ENCODE data around the gene LRRC4C. TPM values are rescaled to one million over a fixed set of nuclear protein-coding genes. Genes with fewer than 3 reads are reported as not detected.

The LRRC4C gene
- polyA plus RNA-seq, 1 donor from 2014 or later: 24.3 TPM

GRCh38 chr11:40606800-40607199, 852.7 kb downstream of the LRRC4C start:
- TF ChIP-seq, protein P1, sequence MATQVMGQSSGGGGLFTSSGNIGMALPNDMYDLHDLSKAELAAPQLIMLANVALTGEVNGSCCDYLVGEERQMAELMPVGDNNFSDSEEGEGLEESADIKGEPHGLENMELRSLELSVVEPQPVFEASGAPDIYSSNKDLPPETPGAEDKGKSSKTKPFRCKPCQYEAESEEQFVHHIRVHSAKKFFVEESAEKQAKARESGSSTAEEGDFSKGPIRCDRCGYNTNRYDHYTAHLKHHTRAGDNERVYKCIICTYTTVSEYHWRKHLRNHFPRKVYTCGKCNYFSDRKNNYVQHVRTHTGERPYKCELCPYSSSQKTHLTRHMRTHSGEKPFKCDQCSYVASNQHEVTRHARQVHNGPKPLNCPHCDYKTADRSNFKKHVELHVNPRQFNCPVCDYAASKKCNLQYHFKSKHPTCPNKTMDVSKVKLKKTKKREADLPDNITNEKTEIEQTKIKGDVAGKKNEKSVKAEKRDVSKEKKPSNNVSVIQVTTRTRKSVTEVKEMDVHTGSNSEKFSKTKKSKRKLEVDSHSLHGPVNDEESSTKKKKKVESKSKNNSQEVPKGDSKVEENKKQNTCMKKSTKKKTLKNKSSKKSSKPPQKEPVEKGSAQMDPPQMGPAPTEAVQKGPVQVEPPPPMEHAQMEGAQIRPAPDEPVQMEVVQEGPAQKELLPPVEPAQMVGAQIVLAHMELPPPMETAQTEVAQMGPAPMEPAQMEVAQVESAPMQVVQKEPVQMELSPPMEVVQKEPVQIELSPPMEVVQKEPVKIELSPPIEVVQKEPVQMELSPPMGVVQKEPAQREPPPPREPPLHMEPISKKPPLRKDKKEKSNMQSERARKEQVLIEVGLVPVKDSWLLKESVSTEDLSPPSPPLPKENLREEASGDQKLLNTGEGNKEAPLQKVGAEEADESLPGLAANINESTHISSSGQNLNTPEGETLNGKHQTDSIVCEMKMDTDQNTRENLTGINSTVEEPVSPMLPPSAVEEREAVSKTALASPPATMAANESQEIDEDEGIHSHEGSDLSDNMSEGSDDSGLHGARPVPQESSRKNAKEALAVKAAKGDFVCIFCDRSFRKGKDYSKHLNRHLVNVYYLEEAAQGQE (IDR thresholded peaks at IDR 0.05; ENCODE audit: borderline replicate concordance): no peak
- TF ChIP-seq TAF1 (IDR thresholded peaks at IDR 0.05; ENCODE audit: low read depth) (no peak), SMC3 (conservative IDR thresholded peaks at IDR 0.05; ENCODE audit: poor library complexity) (no peak), MXI1 (conservative IDR thresholded peaks at IDR 0.05; ENCODE audit: poor library complexity, severe bottlenecking) (no peak), EP300 (conservative IDR thresholded peaks at IDR 0.05; ENCODE audit: poor library complexity, severe bottlenecking) (no peak), EZH2 (IDR thresholded peaks at IDR 0.05; ENCODE audit: borderline replicate concordance, insufficient read depth, low read length, poor library complexity, severe bottlenecking) (no peak), POLR2AphosphoS5 (IDR thresholded peaks at IDR 0.05) (no peak), RAD21 (conservative IDR thresholded peaks at IDR 0.05) (no peak)
- TF ChIP-seq, protein P2, sequence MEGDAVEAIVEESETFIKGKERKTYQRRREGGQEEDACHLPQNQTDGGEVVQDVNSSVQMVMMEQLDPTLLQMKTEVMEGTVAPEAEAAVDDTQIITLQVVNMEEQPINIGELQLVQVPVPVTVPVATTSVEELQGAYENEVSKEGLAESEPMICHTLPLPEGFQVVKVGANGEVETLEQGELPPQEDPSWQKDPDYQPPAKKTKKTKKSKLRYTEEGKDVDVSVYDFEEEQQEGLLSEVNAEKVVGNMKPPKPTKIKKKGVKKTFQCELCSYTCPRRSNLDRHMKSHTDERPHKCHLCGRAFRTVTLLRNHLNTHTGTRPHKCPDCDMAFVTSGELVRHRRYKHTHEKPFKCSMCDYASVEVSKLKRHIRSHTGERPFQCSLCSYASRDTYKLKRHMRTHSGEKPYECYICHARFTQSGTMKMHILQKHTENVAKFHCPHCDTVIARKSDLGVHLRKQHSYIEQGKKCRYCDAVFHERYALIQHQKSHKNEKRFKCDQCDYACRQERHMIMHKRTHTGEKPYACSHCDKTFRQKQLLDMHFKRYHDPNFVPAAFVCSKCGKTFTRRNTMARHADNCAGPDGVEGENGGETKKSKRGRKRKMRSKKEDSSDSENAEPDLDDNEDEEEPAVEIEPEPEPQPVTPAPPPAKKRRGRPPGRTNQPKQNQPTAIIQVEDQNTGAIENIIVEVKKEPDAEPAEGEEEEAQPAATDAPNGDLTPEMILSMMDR (IDR thresholded peaks at IDR 0.05; ENCODE audit: poor library complexity, severe bottlenecking): no peak
- H3K27me3 ChIP-seq (ENCODE audit: insufficient read depth, low read depth, low read length): no peaks in the 10 kb centered on the region
- no peak overlapping the region for H3K4me2 ChIP-seq (ENCODE audit: low read length)
- no peak overlapping the region for H3K27ac ChIP-seq (ENCODE audit: low read length)
- no peak overlapping the region for H3K4me3 ChIP-seq (ENCODE audit: low read length)
- H3K9me3 ChIP-seq (ENCODE audit: low read length): no peaks in the 10 kb centered on the region
- no peaks in the 10 kb centered on the region for H3K79me2 ChIP-seq (replicated peaks; ENCODE audit: insufficient read depth, low read length)
- no peak overlapping the region for H2AFZ ChIP-seq (ENCODE audit: low read depth, low read length)
- no peak overlapping the region for H3K9ac ChIP-seq (ENCODE audit: low read length)
- no peaks in the 10 kb centered on the region for H3F3A ChIP-seq (ENCODE audit: insufficient read depth, low read length, poor library complexity, severe bottlenecking)
- no peaks in the 10 kb centered on the region for H3K36me3 ChIP-seq (ENCODE audit: insufficient read depth, low read length)
- no peaks in the 10 kb centered on the region for H3K9me2 ChIP-seq (ENCODE audit: insufficient read depth, low read length)
- no peaks in the 10 kb centered on the region for H4K20me1 ChIP-seq (ENCODE audit: insufficient read depth)

DNA sequence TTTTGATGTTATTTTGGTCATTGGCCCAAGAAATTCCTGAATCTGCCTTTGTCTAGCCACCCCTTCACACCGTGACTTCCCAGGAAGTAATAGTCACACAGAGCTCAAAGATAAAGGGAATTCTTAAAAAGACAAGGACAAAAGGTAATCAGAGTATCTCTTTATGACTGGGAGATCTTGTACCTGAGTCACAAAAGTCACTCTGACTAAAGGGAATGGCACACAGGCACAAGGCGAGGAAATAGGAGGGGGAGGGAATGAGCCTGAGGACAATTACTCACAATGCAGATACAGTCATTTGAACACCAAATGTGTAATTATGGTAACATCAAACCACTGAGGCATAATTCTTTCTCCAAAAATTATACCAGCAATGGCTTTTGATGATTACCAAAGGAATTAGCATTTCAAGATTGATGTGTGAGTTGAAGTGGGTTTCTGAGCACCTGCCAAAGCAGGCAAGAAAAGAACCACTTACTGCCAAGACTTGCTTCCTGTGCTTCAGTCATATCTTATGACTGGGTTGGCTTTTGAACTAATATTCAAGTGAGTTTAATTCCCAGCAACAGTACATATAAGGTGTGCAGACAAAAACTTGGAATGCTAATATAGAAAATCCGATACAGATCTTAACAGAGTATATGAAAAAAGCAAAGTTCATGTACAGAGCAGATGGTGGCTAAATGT, 856.4 kb downstream of the LRRC4C start:
- H3K9me3 ChIP-seq (ENCODE audit: low read length): no peaks in the 10 kb centered on the region
- no peak overlapping the region for H3K4me2 ChIP-seq (ENCODE audit: low read length)
- no peaks in the 10 kb centered on the region for H3K36me3 ChIP-seq (ENCODE audit: insufficient read depth, low read length)
- no peak overlapping the region for H3K9ac ChIP-seq (ENCODE audit: low read length)
- H4K20me1 ChIP-seq (ENCODE audit: insufficient read depth): no peaks in the 10 kb centered on the region
- TF ChIP-seq TAF1 (IDR thresholded peaks at IDR 0.05; ENCODE audit: low read depth): no peak
- TF ChIP-seq RAD21 (conservative IDR thresholded peaks at IDR 0.05): no peak
- no peak for TF ChIP-seq EP300 (conservative IDR thresholded peaks at IDR 0.05; ENCODE audit: poor library complexity, severe bottlenecking)
- no peak for TF ChIP-seq EZH2 (IDR thresholded peaks at IDR 0.05; ENCODE audit: borderline replicate concordance, insufficient read depth, low read length, poor library complexity, severe bottlenecking)
- no peak for TF ChIP-seq MXI1 (conservative IDR thresholded peaks at IDR 0.05; ENCODE audit: poor library complexity, severe bottlenecking)
- TF ChIP-seq, protein P2 (IDR thresholded peaks at IDR 0.05; ENCODE audit: poor library complexity, severe bottlenecking): no peak
- no peak for TF ChIP-seq SMC3 (conservative IDR thresholded peaks at IDR 0.05; ENCODE audit: poor library complexity)
- TF ChIP-seq POLR2AphosphoS5 (IDR thresholded peaks at IDR 0.05): no peak
- TF ChIP-seq, protein P1 (IDR thresholded peaks at IDR 0.05; ENCODE audit: borderline replicate concordance): no peak
- no peaks in the 10 kb centered on the region for H3K79me2 ChIP-seq (replicated peaks; ENCODE audit: insufficient read depth, low read length)
- H3K27me3 ChIP-seq (ENCODE audit: insufficient read depth, low read depth, low read length): no peaks in the 10 kb centered on the region
- no peak overlapping the region for H3K4me3 ChIP-seq (ENCODE audit: low read length)
- no peak overlapping the region for H3K27ac ChIP-seq (ENCODE audit: low read length)
- H2AFZ ChIP-seq (ENCODE audit: low read depth, low read length): no peak overlapping the region
- no peaks in the 10 kb centered on the region for H3K9me2 ChIP-seq (ENCODE audit: insufficient read depth, low read length)
- H3F3A ChIP-seq (ENCODE audit: insufficient read depth, low read length, poor library complexity, severe bottlenecking): no peaks in the 10 kb centered on the region

All from neural cell (in vitro differentiated cells).